ENCODE results near the gene FOXK2.

The FOXK2 gene

GRCh38 chr17:82647593-82648164 is 128.1 kb downstream of the FOXK2 start:
- peak; percentile 64 for DNase-seq

- peak; percentile 97 for DNase-seq
Observed at GRCh38 chr17:82648165-82648668, 128.7 kb downstream of the FOXK2 start, which contains the start of gene WDR45B. TSS of gene WDR45B (minus strand) at chr17:82648444. CDS start at chr17:82648340, 104 bp downstream.

GRCh38 chr17:82648742-82649331 is 129.3 kb downstream of the FOXK2 start:
- no peak for DNase-seq

GRCh38 chr17:82649501-82650261 is 130.1 kb downstream of the FOXK2 start:
- DNase-seq: no peak

- DNase-seq: no peak
Observed at GRCh38 chr17:82650723-82651122, 131.2 kb downstream of the FOXK2 start.

- DNase-seq: no peak
Observed at GRCh38 chr17:82653651-82654528, 134.4 kb downstream of the FOXK2 start.

Data from femur (tissue), 1 donor.